Stimulated activated CD4-positive, alpha-beta T cell treated with anti-CD3 and anti-CD28 coated beads, TNF-alpha, amount 100 ng/mL, for 24 hours (primary cell): ENCODE results near the gene PAXX.
A peak's percentile ranks its signal among the peaks of the same experiment; 100 is the strongest.

Source experiments
- DNase-seq, 3 experiments: peaks; one replicate each; pipeline ENCODE4 v3.0.0-alpha.2; 2020; ENCODE audit warnings: low read depth in 3 of 3

PAXX gene

DNA sequence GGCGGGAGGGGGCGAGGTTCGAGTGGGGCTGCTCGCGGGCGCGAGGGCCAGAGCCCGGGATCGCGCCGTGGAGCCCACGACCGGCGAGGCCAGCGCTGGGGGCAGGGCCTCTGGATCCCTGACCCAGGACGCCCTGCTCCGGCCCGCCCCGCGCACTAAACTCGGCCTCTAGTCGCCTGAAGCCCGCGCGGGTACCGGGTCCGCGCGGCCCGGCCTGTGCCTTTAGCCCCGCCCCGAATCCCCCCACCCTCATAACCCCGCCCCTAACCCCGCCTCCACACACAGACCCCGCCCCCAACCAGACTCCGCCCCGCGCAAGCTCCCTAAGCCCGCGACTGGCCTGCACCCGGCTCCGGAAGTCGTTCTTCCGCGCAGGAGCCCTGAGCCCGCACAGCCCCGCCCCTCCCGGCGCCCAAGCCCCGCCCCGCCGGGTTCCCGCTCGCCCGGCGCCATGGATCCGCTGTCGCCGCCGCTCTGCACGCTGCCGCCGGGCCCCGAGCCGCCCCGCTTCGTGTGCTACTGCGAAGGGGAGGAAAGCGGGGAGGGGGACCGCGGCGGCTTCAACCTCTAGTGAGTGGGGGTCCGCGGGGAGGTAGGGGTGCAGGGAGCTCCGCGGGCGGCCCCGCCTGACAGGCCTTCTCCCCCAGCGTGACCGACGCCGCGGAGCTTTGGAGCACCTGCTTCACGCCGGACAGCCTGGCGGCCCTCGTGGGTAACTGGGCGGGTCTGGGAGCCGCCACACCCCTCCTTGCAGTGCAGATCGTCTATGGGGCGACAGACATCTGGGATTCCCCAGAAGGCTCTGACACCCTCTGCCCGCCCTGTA lies at the start of gene PAXX:
TSS of gene PAXX (plus strand) at position 430 of the 826 bp plus-strand sequence. CDS start at position 452, 22 bp downstream.
- DNase-seq, result peak; percentile 86 to 95 (median 89)

DNA sequence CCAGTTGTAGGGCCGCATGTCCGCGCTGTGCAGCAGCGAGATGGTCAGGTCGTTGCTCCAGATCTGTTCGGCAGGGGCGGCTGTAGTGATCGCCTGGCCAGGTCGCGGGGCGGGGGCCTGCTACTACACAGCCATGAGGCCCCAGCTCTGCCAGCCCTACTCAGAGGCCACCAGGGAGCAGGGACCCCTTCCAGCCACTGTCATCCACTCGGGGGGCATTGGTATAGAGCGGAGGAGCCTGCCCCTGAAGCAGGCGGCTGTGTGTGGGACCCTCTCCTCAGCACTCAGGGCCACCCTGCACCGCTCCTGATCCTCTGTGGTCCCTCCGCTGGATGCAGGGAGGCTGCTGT lies 49.4 kb upstream of the PAXX start:
- DNase-seq, result no peak

DNA sequence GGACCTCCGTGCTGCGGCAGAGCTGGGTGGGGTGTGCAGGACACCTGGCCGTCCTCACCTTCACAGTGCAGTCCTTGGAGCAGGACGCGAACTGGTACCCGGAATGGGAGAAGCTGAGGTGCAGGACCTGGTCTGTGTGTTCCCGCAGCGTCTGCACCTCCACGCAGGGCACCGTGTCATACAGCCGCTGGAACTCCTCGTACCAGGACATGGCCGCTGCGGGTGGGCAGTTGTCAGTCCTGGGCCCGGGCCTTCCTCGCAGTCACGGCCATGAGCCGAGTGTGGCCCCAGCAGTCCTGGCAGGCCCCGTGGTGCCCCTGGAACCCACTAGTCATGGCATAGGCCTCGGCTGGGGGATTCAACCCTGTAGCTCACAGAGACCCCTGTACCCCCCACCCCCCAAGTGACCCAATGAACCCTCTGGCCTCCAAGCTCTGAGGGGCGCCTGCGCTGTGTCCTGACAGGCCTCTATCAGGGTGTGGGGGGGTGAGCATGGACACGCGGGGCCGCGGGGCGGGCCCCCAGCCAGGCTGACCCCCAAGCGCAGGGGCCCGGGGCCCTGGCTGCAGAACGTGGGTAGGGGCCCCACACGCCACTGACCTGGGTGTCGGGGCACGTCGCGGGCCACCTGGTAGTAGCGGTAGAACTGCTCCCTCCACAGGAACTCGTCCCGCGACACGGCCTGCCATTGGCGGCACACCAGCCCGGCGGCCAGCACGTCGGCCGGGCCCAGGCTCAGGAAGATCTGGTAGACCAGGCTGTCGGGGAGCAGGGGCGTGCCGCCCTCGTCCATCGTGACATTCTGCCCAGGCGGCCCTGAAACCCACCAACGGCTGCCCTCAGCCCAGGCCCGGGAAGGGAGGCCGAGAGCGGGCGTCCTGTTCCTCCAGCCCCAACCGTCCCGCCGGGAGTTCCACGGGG lies 48.7 kb upstream of the PAXX start:
- peak in 1 of 3 experiments; percentile 36 for DNase-seq

DNA sequence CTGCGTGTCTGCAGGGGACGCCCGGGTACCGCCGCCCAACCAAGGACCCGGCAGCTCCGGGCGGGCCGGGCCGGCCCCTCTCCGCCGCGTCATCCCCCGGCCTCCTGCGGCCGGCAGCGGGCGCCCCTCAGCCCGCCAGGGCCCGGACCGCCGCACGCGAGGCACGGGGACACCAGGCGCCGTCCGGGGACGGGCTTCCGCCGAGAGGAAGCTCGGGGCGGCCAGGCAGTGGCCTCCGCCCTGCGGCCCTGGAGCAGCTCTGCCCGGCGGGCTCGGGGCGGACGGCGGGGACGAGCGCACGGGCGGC lies 48.1 kb upstream of the PAXX start:
- DNase-seq, result peak in 1 of 3 experiments; percentile 24

DNA sequence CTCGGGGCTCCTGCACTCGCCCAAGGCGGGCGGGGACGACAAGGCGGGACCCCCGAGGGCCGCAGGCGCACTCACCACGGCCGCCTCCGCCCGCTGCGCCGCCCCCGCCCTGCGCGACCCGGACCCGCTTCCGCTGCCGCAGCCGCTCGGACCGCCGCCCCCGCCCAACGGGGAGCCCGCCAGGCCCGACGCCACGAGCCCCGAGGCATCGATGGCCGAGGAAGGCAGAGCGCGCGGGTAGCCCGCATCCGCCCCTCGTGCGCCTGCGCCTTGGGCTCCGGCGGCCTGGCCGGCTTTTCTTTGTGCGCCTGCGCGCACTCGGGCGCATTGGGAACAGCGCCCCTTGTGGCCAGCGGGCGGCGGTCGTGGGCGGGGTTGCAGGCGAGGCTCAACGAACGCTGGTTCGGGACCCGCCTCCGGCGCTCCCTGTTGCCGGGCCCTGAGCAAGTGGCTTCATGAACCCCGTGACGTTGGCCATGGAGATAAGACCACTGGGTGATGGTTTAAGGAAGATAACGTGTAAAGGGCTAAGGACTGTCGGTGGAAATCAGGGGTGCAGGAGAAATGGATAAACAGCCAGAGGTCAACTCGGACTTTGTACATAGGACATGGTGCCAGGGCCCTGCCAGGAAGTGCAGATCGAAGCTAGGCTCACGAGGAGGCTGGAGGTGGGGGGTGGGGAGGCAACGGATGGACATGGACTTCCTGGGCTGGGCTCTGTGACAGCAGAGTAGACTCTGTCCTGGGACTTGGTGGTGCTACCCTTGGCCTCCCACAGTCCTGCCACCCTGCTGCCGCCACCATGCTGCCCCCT lies 47.5 kb upstream of the PAXX start, which contains the start of the genes C8G and FBXW5:
TSS of gene C8G (plus strand) at position 725 of the 814 bp plus-strand sequence. CDS start at position 803, 78 bp downstream.
TSS of gene FBXW5 (minus strand) at position 220 of the 814 bp plus-strand sequence. CDS start 655 bp downstream, outside the sequence.
- DNase-seq, result peak; percentile 89 to 93 (median 92)

DNA sequence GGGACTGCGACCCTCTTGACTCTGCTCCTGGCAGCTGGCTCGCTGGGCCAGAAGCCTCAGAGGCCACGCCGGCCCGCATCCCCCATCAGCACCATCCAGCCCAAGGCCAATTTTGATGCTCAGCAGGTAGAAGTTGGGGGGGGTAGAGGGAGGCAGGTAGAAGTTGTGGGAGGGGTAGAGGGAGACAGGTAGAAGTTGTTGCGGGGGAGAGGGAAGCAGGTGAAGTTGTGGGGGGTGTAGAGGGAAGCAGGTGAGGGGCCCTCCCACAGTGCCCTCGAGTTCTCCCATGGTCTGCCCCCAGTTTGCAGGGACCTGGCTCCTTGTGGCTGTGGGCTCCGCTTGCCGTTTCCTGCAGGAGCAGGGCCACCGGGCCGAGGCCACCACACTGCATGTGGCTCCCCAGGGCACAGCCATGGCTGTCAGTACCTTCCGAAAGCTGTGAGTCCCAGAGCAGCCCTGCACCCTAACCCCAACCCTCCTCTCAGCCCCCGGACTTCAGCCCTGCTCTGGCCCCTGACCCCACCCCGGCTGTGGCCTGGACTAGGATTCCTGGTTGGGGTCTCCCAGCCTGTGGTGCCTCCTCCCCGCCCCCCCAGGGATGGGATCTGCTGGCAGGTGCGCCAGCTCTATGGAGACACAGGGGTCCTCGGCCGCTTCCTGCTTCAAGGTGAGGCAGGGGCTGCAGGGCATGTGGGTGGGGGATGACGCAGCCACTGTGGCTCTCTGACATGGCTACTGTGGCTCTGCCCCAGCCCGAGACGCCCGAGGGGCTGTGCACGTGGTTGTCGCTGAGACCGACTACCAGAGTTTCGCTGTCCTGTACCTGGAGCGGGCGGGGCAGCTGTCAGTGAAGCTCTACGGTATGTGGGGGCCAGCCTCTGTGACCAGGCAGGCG lies 46.6 kb upstream of the PAXX start:
- no peak for DNase-seq

DNA sequence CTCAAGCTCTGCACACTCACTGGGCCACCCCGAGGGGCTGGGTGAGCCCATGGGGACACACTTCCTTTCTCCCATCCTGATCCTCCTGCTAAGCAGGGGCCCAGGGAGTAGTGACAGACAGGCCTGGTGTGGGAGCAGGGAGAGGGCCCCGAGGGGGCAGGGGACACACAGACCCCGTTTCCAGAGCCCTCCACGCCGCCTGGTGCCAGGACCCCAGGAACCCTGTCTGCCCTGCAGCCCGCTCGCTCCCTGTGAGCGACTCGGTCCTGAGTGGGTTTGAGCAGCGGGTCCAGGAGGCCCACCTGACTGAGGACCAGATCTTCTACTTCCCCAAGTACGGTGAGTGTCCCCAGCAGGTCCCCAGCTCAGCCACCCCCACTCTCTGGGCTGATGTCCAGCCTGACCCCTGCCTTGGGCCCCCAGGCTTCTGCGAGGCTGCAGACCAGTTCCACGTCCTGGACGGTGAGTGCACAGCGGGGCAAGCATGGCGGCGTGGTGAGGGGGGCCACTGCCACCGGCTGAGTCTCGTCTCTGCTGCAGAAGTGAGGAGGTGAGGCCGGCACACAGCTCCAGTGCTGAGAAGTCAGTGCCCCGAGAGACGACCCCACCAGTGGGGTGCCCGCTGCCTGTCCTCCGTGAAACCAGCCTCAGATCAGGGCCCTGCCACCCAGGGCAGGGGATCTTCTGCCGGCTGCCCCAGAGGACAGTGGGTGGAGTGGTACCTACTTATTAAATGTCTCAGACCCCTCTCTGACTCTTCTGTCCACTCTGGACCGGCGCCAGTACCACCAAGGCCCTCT lies 45.8 kb upstream of the PAXX start:
- no peak for DNase-seq

- no peak for DNase-seq
These were observed 45.0 kb upstream of the PAXX start for GRCh38 chr9:136947028-136947891.

- DNase-seq, result no peak
These were observed 44.2 kb upstream of the PAXX start for GRCh38 chr9:136947955-136948510.

GRCh38 chr9:136949239-136949816 lies 42.9 kb upstream of the PAXX start:
- DNase-seq, result no peak

GRCh38 chr9:136949817-136950655 lies 42.2 kb upstream of the PAXX start:
- peak; percentile 86 to 98 (median 90) for DNase-seq

DNA sequence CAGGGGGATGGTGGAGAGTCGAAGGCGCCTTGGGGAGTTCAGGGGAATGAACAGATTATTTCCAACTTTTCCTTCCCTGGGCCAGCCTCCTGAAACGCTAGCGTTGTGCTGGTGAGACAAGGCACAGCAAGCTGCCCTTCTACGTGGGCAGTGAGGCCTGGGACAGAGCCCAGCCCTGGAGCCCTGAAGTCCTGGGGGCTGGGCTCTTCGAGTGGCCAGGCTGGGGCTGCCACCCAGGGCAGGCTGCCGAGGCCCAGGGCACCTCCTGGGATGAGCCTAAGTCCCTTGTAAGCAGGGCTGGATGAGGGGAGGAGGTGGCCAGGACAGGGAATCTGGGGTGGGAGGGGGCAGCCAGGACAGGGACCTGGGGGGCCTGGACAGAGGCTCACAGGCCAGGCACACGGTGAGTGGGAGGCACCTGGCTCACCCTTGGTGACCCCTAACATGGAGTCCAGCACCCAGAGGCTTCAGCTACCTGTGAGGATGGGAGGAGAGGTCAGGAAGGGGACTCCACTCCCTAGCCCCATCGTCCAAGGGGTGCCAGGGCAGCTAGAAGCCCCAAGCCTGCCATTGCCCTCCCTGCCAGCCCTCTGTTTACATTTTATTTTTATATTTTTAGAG lies 41.5 kb upstream of the PAXX start:
- DNase-seq, result no peak

- DNase-seq, result no peak
These were observed 40.5 kb upstream of the PAXX start, which contains the start of gene LCN12 for GRCh38 chr9:136951541-136952320. LCN12 (plus strand) TSS chr9:136952273; CDS start chr9:136952328, 55 bp downstream.

- DNase-seq, result no peak
These were observed 39.8 kb upstream of the PAXX start for GRCh38 chr9:136952321-136952850.
